Limb (tissue), 2 donors: Measurements from ENCODE around the gene CLDN34.

ENCODE experiments used
- DNase-seq, 2 donors: peaks; one replicate each; pipeline ENCODE4 v3.0.0-alpha.2; 2016; ENCODE audit errors: extremely low spot score in 2 of 2

The CLDN34 gene

GRCh38 chrX:9966775-9967408 lies at the start of gene CLDN34:
CLDN34 (plus strand) TSS chrX:9967358; CDS start chrX:9967358, 0 bp downstream.
- DNase-seq = no peak

- DNase-seq = no peak
Measured at GRCh38 chrX:9917861-9918260, 49.3 kb upstream of the CLDN34 start.

GRCh38 chrX:9919632-9920172 lies 47.5 kb upstream of the CLDN34 start:
- no peak for DNase-seq

GRCh38 chrX:9921407-9921806 lies 45.8 kb upstream of the CLDN34 start:
- no peak for DNase-seq

GRCh38 chrX:9923357-9923756 lies 43.8 kb upstream of the CLDN34 start:
- no peak for DNase-seq

- DNase-seq = no peak
Measured at GRCh38 chrX:9926002-9926401, 41.2 kb upstream of the CLDN34 start.

- peak in 1 of 2 donors; percentile 35 for DNase-seq
Measured at GRCh38 chrX:9927698-9928482, 39.3 kb upstream of the CLDN34 start.

- DNase-seq = no peak
Measured at GRCh38 chrX:9935436-9935835, 31.7 kb upstream of the CLDN34 start.

GRCh38 chrX:9937761-9938160 lies 29.4 kb upstream of the CLDN34 start:
- no peak for DNase-seq

- DNase-seq = no peak
Measured at GRCh38 chrX:9938516-9938915, 28.6 kb upstream of the CLDN34 start.

GRCh38 chrX:9940421-9940820 lies 26.7 kb upstream of the CLDN34 start:
- DNase-seq = no peak

GRCh38 chrX:9942086-9942485 lies 25.1 kb upstream of the CLDN34 start:
- DNase-seq = no peak

GRCh38 chrX:9943420-9943819 lies 23.7 kb upstream of the CLDN34 start:
- DNase-seq = no peak

GRCh38 chrX:9947131-9947794 lies 19.9 kb upstream of the CLDN34 start:
- DNase-seq = no peak

- peak; percentile 3 to 29 for DNase-seq
Measured at GRCh38 chrX:9948406-9948805, 18.8 kb upstream of the CLDN34 start.

- DNase-seq = no peak
Measured at GRCh38 chrX:9952300-9952699, 14.9 kb upstream of the CLDN34 start.

GRCh38 chrX:9953396-9953795 lies 13.8 kb upstream of the CLDN34 start:
- no peak for DNase-seq

- no peak for DNase-seq
Measured at GRCh38 chrX:9955506-9955905, 11.7 kb upstream of the CLDN34 start.

- no peak for DNase-seq
Measured at GRCh38 chrX:9957743-9958142, 9.4 kb upstream of the CLDN34 start.

- no peak for DNase-seq
Measured at GRCh38 chrX:9958183-9958582, 9.0 kb upstream of the CLDN34 start.

- no peak for DNase-seq
Measured at GRCh38 chrX:9961750-9962149, 5.4 kb upstream of the CLDN34 start.

- no peak for DNase-seq
Measured at GRCh38 chrX:9977635-9978034, 10.5 kb downstream of the CLDN34 start.
